ENCODE data around the gene MAB21L3. TPM values are rescaled to one million over a fixed set of nuclear protein-coding genes. Genes with fewer than 3 reads are reported as not detected.

Gene MAB21L3
- total RNA-seq, 1 experiment from 2014 or later = not detected

- no peak overlapping the region for H2BK120ac ChIP-seq (ENCODE audit: low read depth, low read length, poor library complexity, severe bottlenecking)
- no peaks in the 10 kb centered on the region for H3K27me3 ChIP-seq (ENCODE audit: insufficient read depth, low read length)
- H3K4me1 ChIP-seq (ENCODE audit: insufficient read depth, low read length) = no peaks in the 10 kb centered on the region
- no CpG with 5 or more reads among the region's 1 CpG for WGBS (ENCODE audit: extremely low coverage, insufficient read length, low lambda C conversion rate)
- no peak overlapping the region for H3K27ac Mint-ChIP-seq
- H4K20me1 ChIP-seq (ENCODE audit: control insufficient read depth, insufficient read depth, insufficient read length) = no peaks in the 10 kb centered on the region
- DNase-seq = no peak
- no peaks in the 10 kb centered on the region for H3K79me2 ChIP-seq (ENCODE audit: insufficient read depth, low read length)
- no peak overlapping the region for H2AK5ac ChIP-seq (ENCODE audit: insufficient read length, low read length)
- H3T11ph ChIP-seq (ENCODE audit: low read length) = no peak overlapping the region
- no peak overlapping the region for H4K5ac ChIP-seq (ENCODE audit: insufficient read length, low read depth, low read length)
- H2AFZ ChIP-seq (ENCODE audit: low read length) = no peak overlapping the region
- H3K4me2 ChIP-seq (ENCODE audit: insufficient read depth, insufficient read length, low read length) = no peak overlapping the region
- peaks cover 5 to 10% of the 10 kb centered on the region in 2 experiments; a peak in 3 of 5 replicates for H3K9me3 Mint-ChIP-seq
- no peak overlapping the region for H2BK15ac ChIP-seq (ENCODE audit: low read depth, low read length)
- no peak overlapping the region for H3K18ac ChIP-seq (ENCODE audit: insufficient read length, low read depth, low read length)
- H3K9ac ChIP-seq (ENCODE audit: extremely low read depth, insufficient read length, low read length) = no peak overlapping the region
- H3K79me1 ChIP-seq (ENCODE audit: insufficient read depth, low read depth, low read length, poor library complexity, severe bottlenecking) = no peaks in the 10 kb centered on the region
- no peak overlapping the region for H2BK20ac ChIP-seq (ENCODE audit: low read depth, low read length, poor library complexity, severe bottlenecking)
- H4K8ac ChIP-seq (replicated peaks; ENCODE audit: insufficient read length, low read depth, low read length) = no peak overlapping the region
- no peaks in the 10 kb centered on the region for H3K9me3 ChIP-seq (ENCODE audit: control insufficient read depth, low read depth, low read length)
- H3K14ac ChIP-seq (ENCODE audit: insufficient read depth, low read length) = no peak overlapping the region
- H3K27me3 Mint-ChIP-seq (ENCODE audit: low read depth) = no peaks in the 10 kb centered on the region
- H2BK12ac ChIP-seq (ENCODE audit: insufficient read length, low read depth, low read length) = no peak overlapping the region
- no peak overlapping the region for H3K4me3 Mint-ChIP-seq
- no peak overlapping the region for H3K27ac ChIP-seq (ENCODE audit: insufficient read length, low read depth, low read length)
- TF ChIP-seq, protein P1, sequence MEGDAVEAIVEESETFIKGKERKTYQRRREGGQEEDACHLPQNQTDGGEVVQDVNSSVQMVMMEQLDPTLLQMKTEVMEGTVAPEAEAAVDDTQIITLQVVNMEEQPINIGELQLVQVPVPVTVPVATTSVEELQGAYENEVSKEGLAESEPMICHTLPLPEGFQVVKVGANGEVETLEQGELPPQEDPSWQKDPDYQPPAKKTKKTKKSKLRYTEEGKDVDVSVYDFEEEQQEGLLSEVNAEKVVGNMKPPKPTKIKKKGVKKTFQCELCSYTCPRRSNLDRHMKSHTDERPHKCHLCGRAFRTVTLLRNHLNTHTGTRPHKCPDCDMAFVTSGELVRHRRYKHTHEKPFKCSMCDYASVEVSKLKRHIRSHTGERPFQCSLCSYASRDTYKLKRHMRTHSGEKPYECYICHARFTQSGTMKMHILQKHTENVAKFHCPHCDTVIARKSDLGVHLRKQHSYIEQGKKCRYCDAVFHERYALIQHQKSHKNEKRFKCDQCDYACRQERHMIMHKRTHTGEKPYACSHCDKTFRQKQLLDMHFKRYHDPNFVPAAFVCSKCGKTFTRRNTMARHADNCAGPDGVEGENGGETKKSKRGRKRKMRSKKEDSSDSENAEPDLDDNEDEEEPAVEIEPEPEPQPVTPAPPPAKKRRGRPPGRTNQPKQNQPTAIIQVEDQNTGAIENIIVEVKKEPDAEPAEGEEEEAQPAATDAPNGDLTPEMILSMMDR (conservative IDR thresholded peaks at IDR 0.05) = no peak
- no peak overlapping the region for H3K23ac ChIP-seq (ENCODE audit: insufficient read length, low read depth, low read length)
- H3K4me1 Mint-ChIP-seq = no peaks in the 10 kb centered on the region
- H4K91ac ChIP-seq (ENCODE audit: insufficient read length, low read depth, low read length) = no peak overlapping the region
- no peaks in the 10 kb centered on the region for H3K23me2 ChIP-seq (ENCODE audit: insufficient read length, low read depth, low read length, poor library complexity, severe bottlenecking)
- no peak overlapping the region for H3K56ac ChIP-seq (ENCODE audit: insufficient read length, low read depth, low read length)
- no peak overlapping the region for H3K4ac ChIP-seq (ENCODE audit: low read depth, low read length)
- H2BK5ac ChIP-seq (ENCODE audit: insufficient read length, low read length) = no peak overlapping the region
- peaks cover 0 to 8% (median 0%) of the 10 kb centered on the region in 3 experiments; a peak in 2 of 7 replicates for H3K36me3 Mint-ChIP-seq (ENCODE audit: insufficient read depth in 1 of 3, low read depth in 3 of 3)
These were observed 13.6 kb upstream of the MAB21L3 start for GRCh38 chr1:116097626-116098025.
